Stimulated activated CD8-positive, alpha-beta memory T cell treated with anti-CD3 and anti-CD28 coated beads, Interleukin-7, amount 100 ng/mL, for 24 hours (primary cell): Measurements from ENCODE around the gene LMO1.

Source experiments
- DNase-seq: peaks from one replicate; pipeline ENCODE4 v3.0.0-alpha.2; 2020; ENCODE audit warnings: low read depth

The LMO1 gene

DNA sequence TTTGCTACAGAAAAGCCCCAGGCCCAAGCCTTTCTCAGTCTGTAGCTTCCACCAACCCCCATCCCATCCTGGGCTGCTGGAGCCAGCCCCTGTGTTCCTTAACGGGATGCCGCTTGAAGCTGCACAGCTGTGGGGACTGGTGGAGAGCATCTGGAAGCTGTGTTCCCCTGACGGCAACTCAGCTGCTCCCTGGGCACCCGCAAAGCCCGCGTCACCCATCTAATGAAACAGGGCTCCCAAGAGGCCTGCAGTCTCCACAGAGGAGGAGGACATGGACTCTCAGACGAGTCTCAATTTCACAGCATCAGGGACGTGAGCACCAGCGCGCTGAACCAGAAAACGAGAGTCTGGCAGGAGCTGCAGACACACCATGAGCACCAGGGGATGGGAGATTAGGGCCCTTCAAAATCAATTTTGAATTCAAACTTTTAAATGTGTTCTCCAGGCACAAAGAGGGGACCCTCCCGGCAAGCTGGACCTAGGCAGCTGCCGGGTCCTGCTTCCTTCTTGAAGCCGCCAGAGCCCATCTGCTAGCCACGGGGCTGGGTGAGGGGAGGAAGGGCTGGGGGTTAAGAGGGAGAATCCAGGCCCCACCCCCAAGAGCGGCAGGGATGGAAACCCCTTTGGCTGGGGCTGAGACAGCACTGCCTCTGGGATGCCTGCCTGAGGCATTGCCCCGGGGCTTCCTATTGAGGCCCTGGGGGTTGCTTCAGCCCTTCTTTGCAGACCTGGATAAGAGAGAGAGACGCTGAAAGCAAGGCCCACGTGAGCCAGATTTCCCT lies 21.0 kb downstream of the LMO1 start:
- DNase-seq: no peak

DNA sequence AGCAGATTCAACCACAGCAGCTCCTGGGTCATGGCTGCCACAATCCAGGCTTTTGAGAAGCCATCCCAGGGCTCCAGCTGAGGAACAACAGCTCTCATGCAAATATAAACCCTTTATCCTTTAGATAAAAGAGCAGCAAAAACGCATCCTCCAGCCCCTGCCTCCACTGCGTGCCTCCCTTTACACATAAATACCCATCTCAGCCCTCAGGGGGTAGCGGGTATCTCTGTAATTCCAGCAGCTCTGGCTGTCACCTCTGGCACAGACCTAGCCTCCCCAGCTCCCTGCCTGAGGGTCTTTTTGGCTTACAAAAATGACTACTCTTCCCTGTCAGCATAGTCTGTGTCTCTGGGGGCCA lies 21.6 kb downstream of the LMO1 start:
- no peak for DNase-seq

DNA sequence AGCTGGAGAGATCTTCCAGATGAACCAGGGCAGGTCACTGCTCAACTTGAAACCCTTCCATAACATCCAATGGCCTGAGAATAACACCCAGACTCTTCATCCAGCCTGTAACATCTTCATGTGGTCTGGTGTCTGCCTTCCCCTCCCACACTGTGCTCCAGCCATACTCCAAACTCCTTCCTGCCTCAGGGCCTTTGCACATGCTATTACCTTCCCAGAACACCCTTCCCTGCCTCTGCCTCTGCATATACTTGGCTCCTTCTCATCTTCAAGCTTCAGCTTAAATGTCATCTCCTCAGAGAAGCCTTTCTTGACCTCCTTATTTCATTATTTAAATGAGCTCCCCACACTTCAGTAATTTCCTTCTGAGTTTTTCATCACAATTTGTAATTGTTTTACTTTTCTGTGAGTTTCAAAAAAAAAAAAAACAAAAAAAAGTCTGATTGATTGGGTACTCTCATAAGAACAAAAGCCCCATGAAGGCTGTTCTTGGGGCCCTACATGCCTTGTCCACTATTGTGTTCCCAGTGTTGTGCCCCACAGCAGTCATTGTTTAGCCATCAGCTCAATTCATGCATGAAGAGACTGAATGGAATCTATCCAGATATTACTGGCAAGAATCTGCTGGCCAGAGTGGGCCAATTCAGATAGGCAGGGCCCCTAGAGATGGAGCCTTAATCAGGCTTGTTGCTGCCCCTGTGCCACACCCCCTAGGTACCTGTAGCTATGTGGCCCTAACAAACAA lies 22.1 kb downstream of the LMO1 start:
- DNase-seq: no peak

DNA sequence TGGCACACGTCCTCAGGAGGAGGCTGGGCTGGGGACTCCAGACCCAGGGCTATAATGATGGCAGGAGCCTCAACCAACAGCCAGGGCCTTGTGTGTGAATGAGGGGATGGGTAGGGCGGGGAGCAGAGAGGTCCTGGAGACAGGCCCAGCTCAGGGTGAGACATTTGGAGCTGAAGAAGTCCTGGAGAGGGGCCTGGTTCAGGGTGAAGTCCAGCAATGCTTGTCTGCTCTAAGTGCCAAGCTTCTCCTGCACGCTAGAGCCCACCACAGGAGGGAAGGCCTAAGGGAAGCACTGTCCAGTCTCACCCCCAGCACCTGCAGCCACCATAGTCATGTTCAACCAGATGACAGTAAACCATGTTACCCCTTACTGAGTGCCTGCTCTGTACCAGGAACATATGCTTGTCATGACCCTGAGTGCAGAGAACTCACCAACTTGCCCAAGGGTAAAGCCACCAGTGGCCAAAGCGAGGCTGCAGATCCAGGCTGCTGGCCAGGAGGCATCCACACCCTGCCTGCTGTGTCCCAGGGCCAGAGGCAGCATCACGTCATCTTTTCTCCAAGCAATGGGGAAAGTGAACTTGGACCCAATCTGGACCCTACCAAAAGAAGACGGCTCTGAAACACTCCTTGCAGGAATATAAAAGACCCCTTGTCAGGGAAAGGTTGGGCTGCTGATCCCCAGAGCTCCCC lies 24.0 kb downstream of the LMO1 start:
- no peak for DNase-seq

DNA sequence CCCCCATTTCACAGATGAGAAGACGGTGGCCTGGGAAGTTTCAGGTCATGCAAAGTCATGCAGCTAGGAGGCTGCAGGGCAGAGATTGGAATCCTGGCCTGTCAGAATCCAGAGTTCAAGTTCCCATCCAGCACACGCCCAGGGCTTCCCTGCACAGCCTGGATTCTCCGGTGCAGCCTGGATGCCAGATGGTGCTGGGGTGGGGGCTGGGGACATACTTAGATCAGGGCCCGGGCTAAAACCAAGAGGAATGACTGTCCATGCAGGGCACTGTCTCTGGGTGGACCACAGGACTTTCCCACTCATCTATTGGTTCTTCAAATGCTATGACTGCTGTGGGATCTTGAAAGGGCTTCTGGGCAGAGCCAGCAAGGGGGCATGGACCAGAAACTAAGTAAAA lies 24.6 kb downstream of the LMO1 start:
- no peak for DNase-seq

DNA sequence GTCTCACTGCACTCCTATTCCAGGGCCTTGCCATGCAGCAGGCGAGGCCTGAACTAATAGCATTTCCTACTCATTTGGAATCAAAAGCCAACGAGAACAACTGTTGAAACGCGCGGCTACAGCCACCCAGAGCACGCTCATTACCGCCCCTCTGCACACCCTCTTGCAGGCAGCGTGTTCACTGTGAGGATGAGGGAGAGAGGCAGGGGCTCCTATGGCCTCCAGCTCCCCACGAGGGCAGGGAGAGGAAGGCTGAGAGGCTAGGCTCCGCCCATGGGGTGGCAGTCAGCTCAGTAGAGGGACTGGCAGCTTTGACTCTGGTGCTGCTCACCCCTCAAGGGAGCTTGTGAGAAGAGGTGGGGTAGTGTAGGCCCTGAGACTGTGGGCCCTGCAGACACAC lies 26.2 kb downstream of the LMO1 start:
- no peak for DNase-seq

DNA sequence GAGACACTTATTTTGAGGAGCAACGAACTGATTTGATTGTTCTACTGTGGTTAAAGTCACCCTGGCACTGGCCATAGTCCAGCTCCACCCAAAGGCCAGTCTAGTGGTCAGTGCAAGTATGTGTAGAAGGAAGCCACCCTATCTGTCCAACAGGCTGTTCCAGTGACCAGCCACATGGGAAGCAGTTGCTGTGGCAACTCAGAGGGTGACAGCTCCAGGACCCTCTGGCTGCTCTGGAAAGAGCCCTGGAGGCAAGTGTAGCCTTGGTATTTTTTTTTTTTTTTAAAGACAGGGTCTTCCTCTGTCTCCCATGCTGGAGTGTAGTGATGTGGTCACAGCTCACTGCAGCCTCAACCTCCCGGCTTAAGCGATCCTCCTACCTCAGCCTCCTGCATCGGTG lies 27.8 kb downstream of the LMO1 start:
- DNase-seq: no peak

DNA sequence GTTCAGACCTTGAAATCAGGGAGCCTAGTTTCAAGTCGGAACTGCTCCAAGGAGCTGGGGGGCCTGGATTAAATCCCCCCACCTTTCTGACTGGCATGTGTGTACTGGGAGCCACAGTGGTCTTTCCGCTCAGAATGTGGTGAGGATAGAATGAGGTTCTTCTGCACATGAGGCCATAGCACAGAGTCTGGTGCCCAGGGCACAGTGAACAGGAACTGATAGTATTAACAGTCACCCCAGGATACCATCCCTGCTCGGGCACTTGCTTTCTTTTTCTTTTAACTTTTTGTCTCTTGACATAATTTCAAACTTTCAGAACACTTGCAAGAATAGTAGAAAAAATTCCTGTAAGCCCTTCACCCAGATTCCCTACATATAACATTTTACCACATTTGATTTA lies 28.8 kb downstream of the LMO1 start:
- no peak for DNase-seq

DNA sequence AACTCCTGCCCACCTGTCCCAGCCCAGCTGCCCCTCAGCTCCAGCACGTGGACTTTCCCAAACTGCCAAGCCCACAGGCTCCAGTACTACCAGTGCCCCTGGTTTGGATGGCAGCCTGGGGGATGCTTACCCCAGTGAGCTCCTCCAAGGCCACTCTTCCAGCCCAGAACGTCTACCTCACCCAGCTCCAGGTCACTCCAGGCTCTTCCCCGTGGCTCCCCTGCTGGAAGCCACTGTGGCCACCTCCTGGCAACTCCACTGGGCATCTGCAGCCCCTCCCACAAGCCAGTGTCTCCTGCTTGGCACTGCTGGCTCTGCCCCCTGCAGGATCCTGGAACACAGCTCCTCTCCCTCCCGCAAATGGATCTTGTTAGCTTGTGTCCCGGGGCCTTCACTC lies 29.3 kb downstream of the LMO1 start:
- DNase-seq: no peak

DNA sequence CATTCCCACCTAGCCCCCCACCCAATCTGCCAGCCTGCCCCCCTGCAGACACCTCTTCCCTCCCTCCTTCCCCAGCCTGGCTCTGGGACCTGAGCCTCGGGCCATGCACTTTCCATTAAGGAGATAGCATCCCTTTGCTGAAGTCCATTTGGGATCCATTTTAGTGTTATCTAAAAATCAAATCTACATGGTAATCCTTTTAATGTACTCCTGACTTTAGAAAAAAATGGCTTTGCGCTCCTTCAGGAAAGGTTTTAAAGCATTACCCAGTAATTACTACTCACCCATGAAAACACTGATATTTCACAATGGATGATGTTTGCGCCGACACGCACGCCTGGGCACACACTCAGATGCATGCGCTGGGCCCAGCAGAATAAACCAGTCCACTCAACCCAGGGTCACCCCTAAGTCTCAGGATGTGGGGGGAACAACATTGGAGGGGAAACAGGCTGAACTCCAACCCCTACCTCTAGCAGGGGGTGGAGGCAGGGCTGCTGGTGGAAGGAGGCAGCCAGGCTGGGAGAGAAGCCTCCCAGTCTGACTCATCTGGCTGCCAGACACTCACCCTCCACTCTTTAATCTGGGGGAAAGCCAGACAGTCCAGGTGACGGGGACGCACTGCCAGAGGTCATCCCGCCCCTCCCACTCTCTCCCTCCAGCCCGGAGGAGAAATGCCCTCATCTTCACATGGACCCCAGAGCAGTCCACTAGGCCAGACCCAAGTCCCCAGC lies 29.8 kb downstream of the LMO1 start:
- DNase-seq: no peak

DNA sequence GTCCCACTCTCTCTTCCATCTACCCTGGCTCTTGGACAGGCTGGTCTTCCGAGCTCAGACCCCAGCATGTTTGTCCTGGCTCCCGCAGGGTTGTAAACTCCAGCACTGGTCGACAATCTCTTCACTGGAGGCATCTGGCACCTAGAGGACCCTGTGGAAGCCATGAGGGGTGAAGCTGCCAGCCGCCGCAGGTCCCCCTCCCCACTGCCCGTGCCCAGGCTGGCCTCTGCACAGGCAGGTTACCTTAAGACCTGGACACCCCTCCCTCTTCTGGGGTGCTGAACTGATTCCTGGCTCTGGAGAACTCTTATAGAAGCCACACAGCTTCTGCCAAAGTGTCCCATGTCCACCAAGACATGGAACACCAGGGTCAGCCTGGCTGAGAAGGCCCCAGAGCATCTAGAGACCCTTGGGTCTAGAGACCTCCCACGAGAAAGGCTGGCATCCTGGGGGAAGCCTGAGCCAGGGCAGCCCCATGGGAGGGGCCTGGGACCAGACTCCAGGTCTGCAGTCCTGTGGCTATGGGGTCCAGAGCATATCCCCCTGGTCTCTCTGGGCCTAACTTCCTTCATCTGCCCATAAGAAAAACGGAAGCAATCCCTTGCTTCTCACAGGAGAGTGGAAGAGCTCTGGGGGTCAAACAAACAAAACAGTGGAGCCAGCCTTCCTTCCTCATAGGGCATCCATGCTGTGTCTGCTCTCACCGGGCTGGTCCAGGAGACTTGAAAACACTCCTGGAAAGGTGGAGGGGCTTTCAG lies 30.6 kb downstream of the LMO1 start:
- DNase-seq: no peak

DNA sequence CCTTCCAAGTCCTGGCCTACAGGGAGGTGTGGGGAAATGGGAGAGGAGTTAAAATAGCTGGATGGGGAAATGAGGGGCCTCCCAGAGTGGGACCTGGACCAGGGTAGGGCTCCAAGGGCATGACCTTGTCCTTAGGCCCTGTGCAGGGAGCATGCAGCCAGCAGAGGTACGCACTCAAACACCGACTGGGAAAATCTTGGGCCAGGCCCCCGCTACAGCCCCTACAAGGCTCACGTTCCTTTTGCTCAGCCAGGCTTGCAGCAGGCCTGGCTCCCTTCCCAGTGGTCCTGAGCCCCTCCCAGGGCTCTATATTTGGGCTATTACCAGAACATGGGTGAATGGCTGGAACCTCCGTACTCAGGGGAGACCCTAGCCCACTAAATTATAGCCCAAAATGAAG lies 31.3 kb downstream of the LMO1 start:
- DNase-seq: no peak

DNA sequence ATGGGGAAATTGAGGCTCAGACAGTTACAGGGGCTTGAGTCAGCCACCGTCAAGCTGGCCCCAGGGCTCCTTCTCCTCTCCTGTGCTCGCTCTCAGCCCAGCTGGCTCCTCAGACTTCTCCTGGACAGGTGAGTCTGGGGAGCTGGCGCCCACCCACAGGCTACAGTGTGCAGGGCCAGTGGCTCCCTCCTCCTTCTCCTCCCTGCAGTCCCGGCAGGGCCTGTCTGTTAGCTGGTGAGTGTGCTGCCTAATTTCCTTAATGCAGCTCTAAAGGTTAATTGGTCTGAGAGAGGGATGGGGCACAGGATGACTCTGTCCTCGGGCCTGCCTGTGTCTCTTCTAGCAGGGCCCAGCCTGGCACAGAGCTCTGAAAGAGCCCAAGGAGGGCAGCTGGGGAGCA lies 31.7 kb downstream of the LMO1 start:
- no peak for DNase-seq

DNA sequence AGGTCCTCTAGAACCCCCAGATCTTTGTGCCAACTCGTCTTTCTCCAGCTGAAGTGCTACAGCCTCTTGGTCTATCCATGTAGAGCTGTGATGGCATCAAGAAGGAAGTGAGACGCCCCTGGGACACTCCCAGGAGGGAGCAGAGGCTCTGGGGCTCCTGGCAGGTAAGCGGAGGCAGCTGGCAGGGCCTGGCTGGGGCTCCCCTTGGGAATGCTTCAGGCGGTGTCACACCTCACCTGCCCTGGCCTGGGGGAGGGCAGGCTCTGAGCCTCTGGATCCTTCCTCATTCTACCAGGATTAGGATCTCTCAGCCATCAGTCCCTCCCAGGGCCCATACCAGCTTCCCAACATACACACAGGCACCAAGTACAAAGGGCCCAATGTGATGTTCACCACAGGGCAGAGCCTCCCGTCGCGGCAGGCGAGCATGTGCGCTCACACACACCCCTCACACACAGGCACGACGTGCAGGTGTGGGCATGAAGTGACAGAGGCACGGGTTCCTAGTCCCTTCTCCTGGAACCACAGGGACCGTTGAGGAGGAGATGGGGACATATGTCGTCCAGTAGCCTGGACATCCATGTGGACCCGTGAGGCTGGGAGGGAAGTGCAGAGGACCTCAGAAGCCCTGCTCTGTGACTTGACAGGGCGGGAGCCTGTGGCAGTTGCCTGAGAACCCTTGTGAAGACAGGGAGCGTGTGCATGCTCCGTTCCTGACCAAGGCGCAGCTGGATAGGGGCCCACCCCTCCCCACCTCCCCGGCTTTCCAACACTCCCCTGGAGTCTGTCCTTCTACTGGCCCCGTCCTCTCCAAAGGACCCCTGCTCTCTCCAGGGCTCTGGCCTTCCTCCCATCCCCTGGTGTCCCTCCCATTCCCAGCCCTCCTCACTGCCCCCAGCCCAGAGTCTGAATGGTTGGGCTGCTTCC lies 32.5 kb downstream of the LMO1 start:
- DNase-seq: no peak

DNA sequence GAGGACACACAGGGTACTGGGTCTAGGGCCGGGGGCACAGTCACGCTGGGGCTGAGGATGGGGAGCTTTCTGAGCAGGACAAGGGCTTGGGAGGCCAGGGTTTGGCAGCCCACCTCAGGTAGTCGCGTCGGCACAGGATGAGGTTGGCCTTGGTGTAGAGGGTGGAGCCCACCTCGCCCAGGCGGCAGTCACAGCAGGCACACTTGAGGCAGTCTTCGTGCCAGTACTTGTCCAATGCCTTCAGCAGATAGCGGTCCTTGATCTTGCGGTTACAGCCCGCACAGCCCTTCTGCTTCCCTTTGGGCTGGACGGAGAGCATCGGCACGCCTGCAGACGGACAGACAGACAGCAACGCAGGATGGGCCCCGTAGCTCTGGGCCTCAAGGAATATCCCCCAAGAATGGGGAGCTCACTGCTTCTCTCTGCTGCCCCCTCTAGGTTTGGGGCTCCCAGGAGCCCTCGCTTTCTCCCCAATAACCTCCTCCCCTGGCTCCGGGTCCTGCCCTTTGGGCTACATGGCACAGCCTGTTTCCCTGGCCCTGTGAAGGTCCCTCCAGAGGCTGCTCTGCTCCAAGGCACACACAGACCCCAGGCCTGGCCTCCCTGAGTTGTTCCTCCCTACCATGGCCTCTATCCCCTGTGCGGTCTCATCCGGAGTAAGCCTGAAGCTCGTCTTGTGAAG lies 33.4 kb downstream of the LMO1 start:
- no peak for DNase-seq

DNA sequence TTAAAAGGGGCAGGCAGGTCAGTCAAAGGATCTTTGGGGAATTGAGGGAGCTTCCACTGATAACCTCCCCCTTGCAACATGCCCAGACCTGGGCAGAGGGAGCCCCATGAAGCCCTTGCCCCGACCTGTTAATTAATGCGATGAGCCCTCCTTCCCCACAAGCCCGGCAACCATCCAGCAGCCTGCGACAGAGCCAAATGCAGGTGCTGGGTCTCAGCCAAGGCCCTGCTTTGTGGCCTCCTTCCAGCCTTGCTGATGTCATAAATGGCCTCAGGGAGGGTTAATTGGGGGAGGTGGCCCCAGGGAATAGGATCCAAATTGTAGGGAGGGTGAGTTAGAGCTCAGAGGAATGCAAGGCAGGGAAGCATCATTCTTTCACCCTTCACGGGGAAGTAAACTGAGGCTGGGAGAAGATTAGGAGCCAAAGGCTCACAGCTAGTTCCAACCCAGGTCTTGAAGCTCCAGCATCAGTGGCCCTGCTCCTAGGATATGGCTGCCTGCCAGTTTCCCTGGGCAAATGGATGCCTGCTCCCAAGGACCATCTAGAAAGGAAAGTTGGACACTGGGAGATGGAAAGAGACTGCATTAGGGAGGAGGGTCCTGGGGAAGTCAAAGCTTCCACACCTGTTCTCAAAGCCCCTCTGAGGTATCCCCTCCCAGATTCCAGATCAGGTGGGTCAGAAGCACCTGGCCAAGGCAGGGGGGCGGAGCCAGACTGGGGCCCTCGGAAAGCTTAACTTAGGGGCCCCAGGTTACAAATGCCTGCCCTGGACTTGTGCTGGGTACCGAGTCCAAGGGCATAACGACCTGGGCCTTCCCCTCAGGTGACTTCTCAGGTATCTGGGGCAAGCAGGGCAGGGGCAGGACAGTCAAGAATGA lies 34.1 kb downstream of the LMO1 start:
- DNase-seq: no peak

DNA sequence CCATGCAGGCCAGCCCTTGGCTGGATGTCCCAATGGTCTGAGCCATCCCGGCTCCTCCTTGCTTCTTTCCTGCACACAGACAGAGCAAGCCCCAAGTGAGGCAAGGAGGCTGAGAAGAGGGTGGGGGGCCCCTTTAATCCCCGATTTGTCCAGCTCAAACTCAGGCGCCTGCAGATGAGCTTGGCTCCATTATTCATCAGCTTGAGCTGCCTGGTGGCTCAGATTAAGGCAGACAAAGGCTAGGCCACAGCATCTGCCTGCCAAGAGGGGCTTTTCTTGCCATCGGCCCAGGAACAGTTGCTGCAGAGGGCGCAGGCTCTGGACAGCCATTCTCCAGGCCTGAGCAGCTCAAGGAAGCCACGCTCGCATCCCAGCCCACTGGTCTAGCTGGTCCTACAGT lies 35.4 kb downstream of the LMO1 start:
- no peak for DNase-seq

DNA sequence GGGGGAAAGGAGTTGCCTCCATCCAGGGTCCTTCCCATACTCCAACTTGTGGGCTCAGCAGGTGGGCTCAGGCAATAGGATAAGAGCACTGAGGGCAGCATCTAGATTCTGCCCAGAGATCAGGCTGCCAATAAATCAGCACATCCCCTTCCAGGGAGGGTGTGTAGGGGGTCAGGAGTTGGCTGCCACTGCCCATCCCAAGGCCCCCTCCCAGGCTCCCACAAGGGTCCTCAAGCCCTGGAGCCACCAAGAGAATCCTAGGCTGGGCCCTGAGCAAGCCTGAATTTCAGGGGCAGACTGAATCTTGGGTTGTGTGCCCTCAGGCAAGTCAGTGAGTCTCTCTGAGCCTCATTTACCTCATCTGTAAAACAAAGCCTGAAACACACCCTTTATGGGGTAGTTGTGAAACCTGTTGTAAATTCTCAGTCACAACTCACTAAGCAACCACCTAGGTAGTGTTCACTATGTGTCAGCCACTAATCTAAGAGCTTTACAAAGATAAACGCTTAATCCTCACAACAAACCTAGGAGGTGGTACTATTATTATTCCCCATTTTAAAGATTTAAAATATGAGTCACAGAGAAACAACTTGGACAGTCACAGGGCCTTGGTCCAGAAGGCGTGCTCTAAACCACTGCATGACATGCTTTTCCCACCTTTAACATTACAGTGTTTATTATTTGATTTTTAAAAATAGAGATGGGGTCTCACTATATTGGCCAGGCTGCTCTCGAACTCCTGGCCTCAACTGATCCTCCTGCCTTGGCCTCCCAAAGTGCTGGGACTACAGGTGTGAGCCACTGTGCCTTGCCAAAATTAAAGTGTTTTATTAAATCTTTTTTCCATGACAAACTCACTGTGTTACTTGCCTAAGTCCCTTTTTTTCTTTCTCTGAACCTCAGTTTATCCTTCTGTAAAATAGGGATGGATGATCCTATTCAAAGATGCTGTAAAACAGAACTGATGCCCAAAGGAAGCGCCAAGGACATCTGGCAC lies 36.2 kb downstream of the LMO1 start:
- no peak for DNase-seq
